Uterus (tissue), 4 donors: ENCODE results near the gene TLCD3A. TPM values are rescaled to one million over a fixed set of nuclear protein-coding genes. Genes with fewer than 3 reads are reported as not detected.
A peak's percentile ranks its signal among the peaks of the same experiment; 100 is the strongest.
"Not testable (repeated sequence)": the region's sequence is repeated elsewhere in the genome, so short reads cannot be mapped to it uniquely, and the experiment has no call there.

ENCODE experiments used
- DNase-seq, 2 donors: peaks; one replicate each; pipeline ENCODE4 v3.0.0-alpha.2; 2019 to 2020
- H3K27ac ChIP-seq, 2 donors: fragments of 200-600 bp; sonication (generic); 1 replicate in 1 of 2; 2 replicates in 1 of 2; pipeline ENCODE4 v1.5.1; 2016 to 2018
- H3K27me3 ChIP-seq, 2 donors: fragments of 200-600 bp; sonication (generic); one replicate each; pipeline ENCODE4 v1.5.1; 2018 to 2019; ENCODE audit warnings: control low read depth in 1 of 2
- H3K36me3 ChIP-seq, 2 donors: fragments of 200-600 bp; sonication (generic); one replicate each; pipeline ENCODE4 v1.5.1; 2019; ENCODE audit warnings: control low read depth in 1 of 2
- H3K4me1 ChIP-seq, 2 donors: fragments of 200-600 bp; sonication (generic); one replicate each; pipeline ENCODE4 v1.5.1; 2018 to 2019; ENCODE audit warnings: control low read depth in 1 of 2
- H3K4me3 ChIP-seq, 2 donors: fragments of 200-600 bp; sonication (generic); 1 replicate in 1 of 2; 2 replicates in 1 of 2; pipeline ENCODE4 v1.5.1; 2018 to 2019; ENCODE audit warnings: mild to moderate bottlenecking in 1 of 2
- H3K9me3 ChIP-seq, 2 donors: fragments of 200-600 bp; sonication (generic); one replicate each; pipeline ENCODE4 v1.5.1; 2019; ENCODE audit warnings: control low read depth in 1 of 2
- CTCF ChIP-seq, 4 experiments: fragments of 200-600 bp in 2 of 4; fragments of 450-650 bp in 2 of 4; sonication (generic) in 2 of 4; IDR thresholded peaks; one replicate each; pipeline ENCODE4 v1.5.1; 2016 to 2019; ENCODE audit warnings: antibody characterized with exemption in 4 of 4, mild to moderate bottlenecking in 2 of 4, moderate library complexity in 1 of 4
- POLR2A ChIP-seq, 2 donors: fragments of 450-650 bp; IDR thresholded peaks; one replicate each; pipeline ENCODE4 v1.6.1; 2016; ENCODE audit warnings: antibody characterized with exemption in 2 of 2, mild to moderate bottlenecking in 1 of 2, moderate library complexity in 1 of 2
- intact Hi-C: fragments of 100-400 bp; cut with DNase I; formaldehyde crosslinking; loops from one replicate; pipeline ENCODE4 v1.15.1; 2023; ENCODE audit warnings: low total_unique reads
- total RNA-seq, 4 donors: library from RNA; depleted of rRNA in 3 of 4; stranded (reverse); fragments of >200 nt in 3 of 4; gene quantifications; one replicate each; pipeline versions ENCODE4 v1.1.0 to v1.2.4, GENCODE V29; 2014 to 2023
- donor health status: DM: yes; HTN: yes; CAD: no.

TLCD3A gene
- total RNA-seq, 4 donors from 2014 or later: 3.2 to 19.6 (median 15.6) TPM; not detected in 1

- DNase-seq: no peak
- intact Hi-C loops: no loop called here
- Histone ChIP-seq H3K9me3 (no peaks in the 10 kb centered on the region), H3K4me1 (no peaks in the 10 kb centered on the region), H3K27ac (no peak overlapping the region), H3K27me3 (no peaks in the 10 kb centered on the region), H3K4me3 (no peak overlapping the region), H3K36me3 (no peaks in the 10 kb centered on the region)
- no peak for TF ChIP-seq CTCF (IDR thresholded peaks at IDR 0.05)
- no peak for TF ChIP-seq POLR2A (IDR thresholded peaks at IDR 0.05)
Observed at GRCh38 chr17:784143-784542, 51.7 kb downstream of the TLCD3A start.

GRCh38 chr17:785901-786300, 53.5 kb downstream of the TLCD3A start:
- H3K27me3 ChIP-seq, H3K4me1 ChIP-seq, H3K36me3 ChIP-seq, H3K9me3 ChIP-seq, DNase-seq, H3K27ac ChIP-seq, H3K4me3 ChIP-seq, intact Hi-C loops: not testable (repeated sequence)

- Histone ChIP-seq H3K27me3 (no peaks in the 10 kb centered on the region), H3K27ac (no peak overlapping the region), H3K4me1 (no peaks in the 10 kb centered on the region), H3K4me3 (no peak overlapping the region), H3K36me3 (no peaks in the 10 kb centered on the region), H3K9me3 (no peaks in the 10 kb centered on the region)
- TF ChIP-seq CTCF (IDR thresholded peaks at IDR 0.05): no peak
- TF ChIP-seq POLR2A (IDR thresholded peaks at IDR 0.05): no peak
- DNase-seq: no peak
- intact Hi-C loops: no loop called here
Observed at GRCh38 chr17:787641-788221, 55.3 kb downstream of the TLCD3A start.

GRCh38 chr17:788551-788950, 56.2 kb downstream of the TLCD3A start:
- H3K27me3 ChIP-seq: no peaks in the 10 kb centered on the region
- DNase-seq: peak in 1 of 2 donors; percentile 5
- H3K4me1 ChIP-seq: no peaks in the 10 kb centered on the region
- no peak overlapping the region for H3K27ac ChIP-seq
- H3K36me3 ChIP-seq: no peaks in the 10 kb centered on the region
- TF ChIP-seq CTCF (IDR thresholded peaks at IDR 0.05): no peak
- TF ChIP-seq POLR2A (IDR thresholded peaks at IDR 0.05): no peak
- no peaks in the 10 kb centered on the region for H3K9me3 ChIP-seq
- intact Hi-C loops: no loop called here
- no peak overlapping the region for H3K4me3 ChIP-seq

GRCh38 chr17:789160-789840, 56.9 kb downstream of the TLCD3A start:
- Histone ChIP-seq H3K36me3 (no peaks in the 10 kb centered on the region), H3K27me3 (no peaks in the 10 kb centered on the region), H3K4me3 (no peak overlapping the region), H3K9me3 (no peaks in the 10 kb centered on the region), H3K4me1 (no peaks in the 10 kb centered on the region), H3K27ac (no peak overlapping the region)
- TF ChIP-seq POLR2A (IDR thresholded peaks at IDR 0.05): no peak
- no peak for TF ChIP-seq CTCF (IDR thresholded peaks at IDR 0.05)
- DNase-seq: peak in 1 of 2 donors; percentile 1
- intact Hi-C loops: no loop called here

DNA sequence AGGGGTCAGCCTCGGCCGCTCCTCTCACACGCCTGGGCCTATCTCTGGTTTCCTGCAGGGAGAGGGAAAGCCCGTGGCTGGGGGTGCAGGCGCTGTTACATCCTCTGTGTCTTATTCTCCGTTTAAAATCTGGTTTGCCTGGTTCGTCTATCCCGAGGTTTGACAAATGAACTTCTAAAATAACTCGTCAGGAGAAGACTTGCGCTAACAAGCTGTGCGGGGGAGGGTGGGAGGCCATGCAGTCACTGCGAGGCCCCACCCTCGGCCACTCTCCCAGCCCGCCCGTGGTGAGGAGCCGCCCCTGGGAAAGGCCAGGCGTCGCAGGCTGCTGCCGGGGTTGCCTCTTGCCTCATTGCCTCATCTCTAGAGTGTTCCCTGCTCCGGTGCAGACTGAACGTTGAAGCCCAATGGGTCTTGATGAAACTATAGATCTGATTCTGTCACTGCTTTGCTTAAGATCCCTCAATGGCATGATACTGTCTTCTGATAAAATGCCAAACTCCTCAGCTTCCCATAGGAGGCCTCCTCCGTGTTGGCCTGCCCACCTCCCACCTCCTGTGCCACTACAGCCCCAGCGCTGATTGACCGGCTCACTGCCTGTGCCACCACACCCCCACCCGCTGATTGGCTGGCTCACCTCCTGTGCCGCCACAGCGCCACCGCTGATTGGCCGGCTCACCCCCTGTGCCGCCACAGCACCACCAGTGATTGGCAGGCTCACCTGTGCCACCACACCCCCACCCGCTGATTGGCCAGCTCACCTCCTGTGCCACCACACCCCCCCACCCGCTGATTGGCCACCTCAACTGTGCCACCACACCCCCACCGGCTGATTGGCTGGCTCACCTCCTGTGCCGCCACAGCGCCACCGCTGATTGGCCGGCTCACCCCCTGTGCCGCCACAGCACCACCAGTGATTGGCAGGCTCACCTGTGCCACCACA, 57.8 kb downstream of the TLCD3A start:
- DNase-seq: peak; percentile 42 to 75
- H3K4me1 ChIP-seq, H3K27me3 ChIP-seq, H3K36me3 ChIP-seq, H3K9me3 ChIP-seq, H3K4me3 ChIP-seq: not testable (repeated sequence)
- H3K27ac ChIP-seq: peak overlapping the region in 1 of 2 donors; percentile 11
- intact Hi-C loops: loop anchor here (5.0 kb wide), 1 partner anchor 192 kb away; no protein-coding TSS in a partner anchor

- not testable (repeated sequence) for H3K9me3 ChIP-seq, DNase-seq, H3K36me3 ChIP-seq, H3K4me3 ChIP-seq, H3K27ac ChIP-seq, H3K4me1 ChIP-seq, H3K27me3 ChIP-seq
- intact Hi-C loops: loop anchor here (5.0 kb wide), 1 partner anchor 191 kb away; no protein-coding TSS in a partner anchor
Observed at GRCh38 chr17:790874-791247, 58.5 kb downstream of the TLCD3A start.
